DOHH2 (cell line): Measurements from ENCODE around the gene HRCT1.

Source experiments
- CTCF ChIP-seq: fragments of 200-600 bp; sonication (generic); IDR thresholded peaks from one replicate; pipeline ENCODE4 v1.5.1; 2014; ENCODE audit warnings: antibody characterized with exemption, mild to moderate bottlenecking, low read depth, low read length; ENCODE audit not compliant: poor library complexity, severe bottlenecking
- EZH2phosphoT487 ChIP-seq: fragments of 200-600 bp; sonication (generic); IDR thresholded peaks from 2 replicates; pipeline ENCODE4 v1.6.1; 2017; ENCODE audit warnings: borderline replicate concordance, mild to moderate bottlenecking, antibody characterized with exemption, low read length, moderate library complexity, mixed read lengths

- no peak for TF ChIP-seq CTCF
- no peak for TF ChIP-seq EZH2phosphoT487
Measured at GRCh38 chr9:35859990-35860339, 46.0 kb upstream of the HRCT1 start.
